SK-N-SH treated with all-trans-retinoic acid at 6 μM for 48 hours (cell line): ENCODE measurements around the gene BSPRY.

Source experiments
- GLIS3 ChIP-seq: fragments of 250-450 bp; sonication (Bioruptor Pico); IDR thresholded peaks from 2 replicates; pipeline ENCODE4 v1.5.0; 2020; ENCODE audit warnings: mild to moderate bottlenecking, moderate library complexity
- PPARA ChIP-seq: fragments of 250-450 bp; sonication (Bioruptor Pico); IDR thresholded peaks from 2 replicates; pipeline ENCODE4 v1.5.0; 2020; ENCODE audit warnings: mild to moderate bottlenecking, borderline replicate concordance
- ZC3H10 ChIP-seq: fragments of 250-450 bp; sonication (Bioruptor Pico); IDR thresholded peaks from 2 replicates; pipeline ENCODE4 v1.5.1; 2021; ENCODE audit warnings: mild to moderate bottlenecking, moderate library complexity
- ZFP30 ChIP-seq: fragments of 450-650 bp; formaldehyde crosslinking; IDR thresholded peaks from 2 replicates; pipeline ENCODE4 v1.5.0; 2022; ENCODE audit warnings: mild to moderate bottlenecking, moderate library complexity
- TF ChIP-seq, protein P1 (sequence below): fragments of 250-450 bp; sonication (Bioruptor Pico); IDR thresholded peaks from 2 replicates; pipeline ENCODE4 v1.5.0; 2020; ENCODE audit warnings: mild to moderate bottlenecking, moderate library complexity

DNA sequence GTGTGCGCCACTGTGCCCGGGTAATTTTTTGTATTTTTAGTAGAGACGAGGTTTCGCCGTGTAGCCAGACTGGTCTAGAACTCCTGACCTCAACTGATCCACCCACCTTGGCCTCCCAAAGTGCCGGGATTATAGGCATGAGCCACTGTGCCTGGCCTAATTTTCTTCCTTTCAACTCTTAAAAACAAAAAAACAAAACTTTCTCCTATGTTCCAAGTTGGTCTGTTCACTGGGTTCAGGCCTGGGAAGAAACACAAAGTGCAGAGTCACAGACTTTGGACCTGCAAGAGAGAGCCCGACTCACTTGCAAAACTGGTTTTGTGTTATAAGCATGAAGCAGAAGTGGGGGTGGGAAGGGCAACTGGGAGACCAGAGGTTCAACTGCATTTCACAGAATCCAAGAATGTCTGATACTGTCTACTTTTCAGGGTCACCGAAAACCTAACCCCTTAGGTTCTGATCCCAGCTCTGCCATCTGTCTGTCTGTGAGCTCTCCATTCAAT, 32.6 kb downstream of the BSPRY start:
- TF ChIP-seq PPARA (CRISPR knock-in tag) (no peak), ZFP30 (no peak), ZC3H10 (no peak), GLIS3 (no peak)
- TF ChIP-seq, protein P1, sequence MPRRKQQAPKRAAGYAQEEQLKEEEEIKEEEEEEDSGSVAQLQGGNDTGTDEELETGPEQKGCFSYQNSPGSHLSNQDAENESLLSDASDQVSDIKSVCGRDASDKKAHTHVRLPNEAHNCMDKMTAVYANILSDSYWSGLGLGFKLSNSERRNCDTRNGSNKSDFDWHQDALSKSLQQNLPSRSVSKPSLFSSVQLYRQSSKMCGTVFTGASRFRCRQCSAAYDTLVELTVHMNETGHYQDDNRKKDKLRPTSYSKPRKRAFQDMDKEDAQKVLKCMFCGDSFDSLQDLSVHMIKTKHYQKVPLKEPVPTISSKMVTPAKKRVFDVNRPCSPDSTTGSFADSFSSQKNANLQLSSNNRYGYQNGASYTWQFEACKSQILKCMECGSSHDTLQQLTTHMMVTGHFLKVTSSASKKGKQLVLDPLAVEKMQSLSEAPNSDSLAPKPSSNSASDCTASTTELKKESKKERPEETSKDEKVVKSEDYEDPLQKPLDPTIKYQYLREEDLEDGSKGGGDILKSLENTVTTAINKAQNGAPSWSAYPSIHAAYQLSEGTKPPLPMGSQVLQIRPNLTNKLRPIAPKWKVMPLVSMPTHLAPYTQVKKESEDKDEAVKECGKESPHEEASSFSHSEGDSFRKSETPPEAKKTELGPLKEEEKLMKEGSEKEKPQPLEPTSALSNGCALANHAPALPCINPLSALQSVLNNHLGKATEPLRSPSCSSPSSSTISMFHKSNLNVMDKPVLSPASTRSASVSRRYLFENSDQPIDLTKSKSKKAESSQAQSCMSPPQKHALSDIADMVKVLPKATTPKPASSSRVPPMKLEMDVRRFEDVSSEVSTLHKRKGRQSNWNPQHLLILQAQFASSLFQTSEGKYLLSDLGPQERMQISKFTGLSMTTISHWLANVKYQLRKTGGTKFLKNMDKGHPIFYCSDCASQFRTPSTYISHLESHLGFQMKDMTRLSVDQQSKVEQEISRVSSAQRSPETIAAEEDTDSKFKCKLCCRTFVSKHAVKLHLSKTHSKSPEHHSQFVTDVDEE (CRISPR knock-in tag) = no peak
